ENCODE results near the gene GJA3.

The GJA3 gene

DNA sequence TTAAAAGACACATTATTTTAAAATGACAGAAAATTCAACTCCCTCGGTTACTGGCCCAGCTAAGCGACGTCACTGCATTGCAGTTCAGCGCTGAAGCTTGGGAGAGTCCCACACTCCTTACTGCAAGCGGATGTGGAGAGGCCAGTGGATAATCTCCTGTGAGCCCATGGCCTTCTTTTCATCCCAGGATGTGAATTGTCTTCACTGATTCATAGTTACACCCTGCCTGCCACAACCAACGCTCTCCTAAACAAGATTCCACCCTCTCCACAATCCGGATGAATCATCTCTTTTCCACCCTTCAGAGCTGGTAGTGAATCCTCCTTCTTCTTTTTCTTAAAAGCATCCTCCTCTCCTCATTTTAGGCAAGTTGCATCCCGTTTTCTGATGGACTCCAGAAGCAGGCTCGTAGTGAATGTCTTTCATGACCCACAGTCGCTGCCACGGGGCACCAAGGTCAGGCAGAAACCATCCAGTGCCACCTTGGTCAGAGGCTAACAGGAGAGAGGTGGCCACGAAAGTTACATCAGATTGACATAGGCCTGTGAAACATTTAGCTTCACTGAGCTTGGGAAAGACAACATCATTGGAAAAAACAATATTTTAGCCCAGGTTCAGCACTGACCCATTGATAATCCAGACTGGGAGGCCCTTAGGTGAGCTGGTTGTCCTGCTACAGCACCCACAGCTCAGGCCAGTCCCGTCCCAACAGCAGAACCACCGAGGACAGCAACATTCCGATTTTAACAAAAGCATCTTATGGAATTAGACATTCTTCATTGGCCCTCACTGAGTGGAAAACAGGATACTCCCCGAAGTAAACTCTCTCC, 29.8 kb upstream of the GJA3 start:
- no peaks in the 10 kb centered on the region for H3K9me3 Mint-ChIP-seq
- no peak for DNase-seq
- peaks cover 50% of the 10 kb centered on the region for H3K27me3 Mint-ChIP-seq
- no peak overlapping the region for H3K4me3 Mint-ChIP-seq
- H3K27ac Mint-ChIP-seq, result no peak overlapping the region
- H3K36me3 Mint-ChIP-seq (ENCODE audit: low read depth), result no peaks in the 10 kb centered on the region
- H3K4me1 Mint-ChIP-seq (ENCODE audit: low read depth), result peaks cover 20% of the 10 kb centered on the region

DNA sequence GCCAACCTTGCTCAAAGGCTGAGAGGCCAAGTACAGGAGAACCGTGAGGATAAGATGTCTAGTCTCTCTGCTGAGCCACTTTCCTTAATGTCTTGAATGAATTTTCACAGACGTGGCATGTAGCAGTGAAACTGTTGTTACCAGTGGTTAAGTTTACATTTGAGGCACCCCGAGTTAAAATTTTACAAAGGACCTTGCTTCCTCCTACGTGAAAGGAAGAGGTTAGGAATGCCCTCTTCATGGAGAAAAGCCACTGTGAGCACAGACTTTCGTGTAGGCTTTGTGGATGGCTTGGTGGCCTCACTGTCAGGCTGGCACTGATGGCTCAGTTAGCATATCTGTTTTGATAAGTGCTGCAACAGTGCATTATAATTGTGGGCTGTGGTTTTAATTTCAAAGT, 29.2 kb upstream of the GJA3 start:
- no peak for DNase-seq
- peaks cover 44% of the 10 kb centered on the region for H3K27me3 Mint-ChIP-seq
- H3K4me1 Mint-ChIP-seq (ENCODE audit: low read depth), result peaks cover 20% of the 10 kb centered on the region
- H3K36me3 Mint-ChIP-seq (ENCODE audit: low read depth), result no peaks in the 10 kb centered on the region
- H3K9me3 Mint-ChIP-seq, result no peaks in the 10 kb centered on the region
- H3K27ac Mint-ChIP-seq, result no peak overlapping the region
- H3K4me3 Mint-ChIP-seq, result no peak overlapping the region

DNA sequence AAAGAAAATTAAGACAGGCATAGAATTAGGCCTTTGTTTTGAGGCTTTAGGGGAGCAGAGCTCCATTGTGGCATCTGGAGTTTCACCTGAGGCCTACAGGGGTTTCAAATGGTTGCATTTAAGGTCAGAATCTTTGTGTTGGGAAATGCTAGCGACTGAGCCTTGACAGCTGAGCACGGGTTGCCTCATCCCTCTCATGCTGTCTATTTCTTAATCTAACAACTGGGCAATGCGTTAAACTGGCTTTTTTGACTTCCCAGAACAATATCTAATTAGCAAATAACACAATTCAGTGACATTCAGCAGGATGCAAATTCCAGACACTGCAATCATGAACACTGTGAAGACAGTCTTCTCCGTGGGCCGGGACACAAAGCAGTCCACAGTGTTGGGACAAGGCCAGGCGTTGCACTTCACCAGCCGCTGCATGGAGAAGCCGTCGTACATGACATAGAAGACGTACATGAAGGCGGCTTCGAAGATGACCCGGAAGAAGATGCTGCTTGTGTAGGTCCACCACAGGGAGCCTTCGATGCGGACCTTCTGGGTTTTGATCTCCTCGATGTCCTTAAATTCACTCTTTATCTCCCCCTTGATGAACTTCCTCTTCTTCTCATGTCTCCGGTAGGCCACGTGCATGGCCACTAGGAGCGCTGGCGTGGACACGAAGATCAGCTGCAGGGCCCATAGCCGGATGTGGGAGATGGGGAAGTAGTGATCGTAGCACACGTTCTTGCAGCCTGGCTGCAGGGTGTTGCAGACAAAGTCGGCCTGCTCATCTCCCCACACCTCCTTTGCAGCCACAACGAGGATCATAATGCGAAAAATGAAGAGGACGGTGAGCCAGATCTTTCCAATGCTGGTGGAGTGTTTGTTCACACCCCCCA, 28.1 kb upstream of the GJA3 start:
- no peak for DNase-seq
- Mint-ChIP-seq H3K4me3 (no peak overlapping the region), H3K4me1 (ENCODE audit: low read depth) (peaks cover 9% of the 10 kb centered on the region), H3K36me3 (ENCODE audit: low read depth) (no peaks in the 10 kb centered on the region), H3K27me3 (peaks cover 32% of the 10 kb centered on the region), H3K27ac (no peak overlapping the region), H3K9me3 (no peaks in the 10 kb centered on the region)

DNA sequence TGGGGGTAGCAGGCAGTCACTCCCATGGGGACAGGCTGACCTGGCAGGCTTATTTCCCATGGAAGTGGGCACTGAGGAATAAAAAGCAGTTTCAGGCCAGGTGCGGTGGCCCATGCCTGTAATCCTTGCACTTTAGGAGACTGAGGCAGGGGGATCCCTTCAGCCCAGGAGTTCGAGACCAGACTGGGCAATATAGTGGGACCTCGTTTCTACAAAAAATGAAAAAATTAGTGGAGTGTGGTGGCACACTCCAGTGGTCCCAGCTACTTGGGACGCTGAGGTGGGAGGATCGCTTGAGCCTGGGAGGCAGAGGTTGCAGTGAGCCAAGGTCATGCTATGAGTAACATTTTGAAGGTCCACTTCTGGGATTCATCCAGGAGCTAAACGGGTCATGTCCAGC, 25.9 kb upstream of the GJA3 start:
- DNase-seq, result no peak
- Mint-ChIP-seq H3K4me3 (no peak overlapping the region), H3K4me1 (ENCODE audit: low read depth) (peaks cover under 1% of the 10 kb centered on the region), H3K27ac (no peak overlapping the region), H3K36me3 (ENCODE audit: low read depth) (no peaks in the 10 kb centered on the region), H3K9me3 (no peaks in the 10 kb centered on the region), H3K27me3 (peaks cover 23% of the 10 kb centered on the region)

DNA sequence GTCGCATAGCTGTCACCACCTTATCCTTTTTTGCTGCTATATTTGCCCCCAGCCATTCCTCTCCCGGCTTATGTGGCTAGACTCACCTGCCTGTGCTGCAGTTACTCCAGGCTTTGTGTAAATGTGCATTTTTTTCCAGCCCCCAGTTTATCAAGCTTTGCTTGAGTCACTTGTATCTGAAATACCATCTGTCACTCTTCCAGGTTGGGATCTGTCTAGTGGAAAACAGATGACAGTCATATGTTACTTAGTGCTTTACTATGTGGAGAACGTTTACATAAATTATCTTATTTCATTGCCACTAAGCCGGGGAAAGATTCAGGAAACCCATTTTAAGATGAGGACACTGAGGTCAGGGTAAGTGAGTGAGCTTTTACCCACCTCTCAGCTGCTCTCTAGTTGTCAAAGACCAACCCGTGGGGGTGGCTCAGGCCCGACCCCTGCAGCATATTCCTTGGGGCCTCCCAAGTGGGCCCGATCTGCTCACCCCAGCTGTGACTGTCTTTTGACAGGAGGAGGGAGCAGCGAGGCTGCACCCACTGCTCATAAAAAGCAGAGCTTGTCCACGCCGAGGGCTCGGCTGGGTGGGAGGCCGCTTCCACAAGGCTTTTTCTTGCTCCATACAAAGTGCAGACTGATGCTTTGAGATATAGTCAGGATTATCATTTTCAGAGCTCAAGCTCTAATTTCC, 24.7 kb upstream of the GJA3 start:
- Mint-ChIP-seq H3K36me3 (ENCODE audit: low read depth) (no peaks in the 10 kb centered on the region), H3K9me3 (no peaks in the 10 kb centered on the region), H3K4me3 (no peak overlapping the region), H3K27me3 (peaks cover 22% of the 10 kb centered on the region), H3K27ac (no peak overlapping the region), H3K4me1 (ENCODE audit: low read depth) (no peaks in the 10 kb centered on the region)
- DNase-seq, result no peak

DNA sequence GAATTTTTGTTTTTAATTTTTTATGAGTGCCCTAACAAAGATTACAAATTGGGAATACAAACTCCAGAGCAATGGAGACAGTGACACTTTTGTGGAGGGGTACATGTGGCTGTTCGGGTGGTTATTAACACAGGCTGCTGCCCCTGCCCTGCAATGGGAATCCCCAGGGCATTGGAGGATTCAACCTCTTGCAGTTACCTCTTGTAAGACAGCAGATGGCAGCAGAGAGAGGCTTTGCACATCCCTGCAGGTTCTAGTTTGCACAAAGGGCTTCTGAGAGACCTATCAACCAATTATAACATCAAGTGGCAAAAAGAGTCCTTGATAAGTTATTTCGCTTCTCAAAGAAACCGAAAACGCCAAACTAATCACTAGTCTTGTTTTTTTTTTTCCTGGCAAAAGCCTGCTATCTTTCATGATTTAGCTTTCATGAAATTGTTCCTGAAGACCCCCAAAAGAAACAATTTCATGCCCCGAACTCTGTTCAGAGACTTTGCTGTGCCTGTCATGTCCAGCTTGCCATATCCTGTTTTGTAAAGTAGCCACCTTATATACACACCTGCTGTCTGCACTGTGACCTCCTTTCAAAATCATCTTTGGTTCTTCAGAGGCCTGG, 21.5 kb upstream of the GJA3 start:
- Mint-ChIP-seq H3K4me3 (no peak overlapping the region), H3K27ac (no peak overlapping the region), H3K27me3 (peaks cover 43% of the 10 kb centered on the region), H3K9me3 (no peaks in the 10 kb centered on the region), H3K36me3 (ENCODE audit: low read depth) (no peaks in the 10 kb centered on the region), H3K4me1 (ENCODE audit: low read depth) (peaks cover 4% of the 10 kb centered on the region)
- peak; percentile 54 for DNase-seq

DNA sequence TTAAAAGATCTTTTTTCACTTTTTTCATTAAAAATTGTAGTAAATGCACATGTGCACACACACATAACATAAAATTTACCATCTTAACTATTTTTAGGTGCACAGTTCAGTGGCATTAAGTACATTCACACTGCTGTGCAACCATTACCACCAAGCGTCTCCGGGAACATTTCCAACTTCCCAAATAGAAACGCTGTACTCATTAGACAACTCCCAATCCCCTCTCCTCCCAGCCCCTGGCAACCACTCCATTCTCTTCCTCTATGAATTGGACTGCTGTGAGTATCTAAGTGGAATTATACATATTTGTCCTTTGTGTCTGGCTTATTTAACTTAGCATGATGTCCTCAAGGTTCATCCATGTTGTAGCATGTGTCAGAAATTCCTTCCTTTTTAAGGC, 20.3 kb upstream of the GJA3 start:
- Mint-ChIP-seq H3K36me3 (ENCODE audit: low read depth) (no peaks in the 10 kb centered on the region), H3K27me3 (peaks cover 53% of the 10 kb centered on the region), H3K9me3 (no peaks in the 10 kb centered on the region)

DNA sequence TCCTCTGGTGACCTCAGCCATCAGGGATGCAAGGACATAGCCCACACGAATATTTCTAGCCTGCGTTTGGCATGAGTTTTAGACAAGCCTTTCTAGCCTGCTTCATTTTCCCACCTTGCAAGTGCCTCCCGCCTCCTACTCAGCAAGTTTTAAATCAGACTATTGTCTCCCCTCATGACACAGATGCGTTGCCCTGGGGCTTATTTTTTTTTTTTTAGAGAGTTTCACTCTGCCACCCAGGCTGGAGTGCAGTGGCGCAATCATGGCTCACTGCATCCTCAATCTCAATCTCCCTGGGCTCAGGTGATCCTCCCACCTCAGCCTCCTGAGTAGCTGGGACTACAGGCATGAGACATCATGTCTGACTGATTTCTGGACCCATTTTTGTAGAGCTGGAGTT, 17.3 kb upstream of the GJA3 start:
- peaks cover 79% of the 10 kb centered on the region for H3K27me3 Mint-ChIP-seq
- no peaks in the 10 kb centered on the region for H3K36me3 Mint-ChIP-seq (ENCODE audit: low read depth)
- H3K4me1 Mint-ChIP-seq (ENCODE audit: low read depth), result peaks cover 29% of the 10 kb centered on the region
- no peaks in the 10 kb centered on the region for H3K9me3 Mint-ChIP-seq
- no peak overlapping the region for H3K27ac Mint-ChIP-seq
- no peak for DNase-seq
- no peak overlapping the region for H3K4me3 Mint-ChIP-seq

More for the DNA sequence above, 20.3 kb upstream of the GJA3 start:
- Mint-ChIP-seq H3K27ac (no peak overlapping the region), H3K4me1 (ENCODE audit: low read depth) (peaks cover 4% of the 10 kb centered on the region), H3K4me3 (no peak overlapping the region)
- no peak for DNase-seq

DNA sequence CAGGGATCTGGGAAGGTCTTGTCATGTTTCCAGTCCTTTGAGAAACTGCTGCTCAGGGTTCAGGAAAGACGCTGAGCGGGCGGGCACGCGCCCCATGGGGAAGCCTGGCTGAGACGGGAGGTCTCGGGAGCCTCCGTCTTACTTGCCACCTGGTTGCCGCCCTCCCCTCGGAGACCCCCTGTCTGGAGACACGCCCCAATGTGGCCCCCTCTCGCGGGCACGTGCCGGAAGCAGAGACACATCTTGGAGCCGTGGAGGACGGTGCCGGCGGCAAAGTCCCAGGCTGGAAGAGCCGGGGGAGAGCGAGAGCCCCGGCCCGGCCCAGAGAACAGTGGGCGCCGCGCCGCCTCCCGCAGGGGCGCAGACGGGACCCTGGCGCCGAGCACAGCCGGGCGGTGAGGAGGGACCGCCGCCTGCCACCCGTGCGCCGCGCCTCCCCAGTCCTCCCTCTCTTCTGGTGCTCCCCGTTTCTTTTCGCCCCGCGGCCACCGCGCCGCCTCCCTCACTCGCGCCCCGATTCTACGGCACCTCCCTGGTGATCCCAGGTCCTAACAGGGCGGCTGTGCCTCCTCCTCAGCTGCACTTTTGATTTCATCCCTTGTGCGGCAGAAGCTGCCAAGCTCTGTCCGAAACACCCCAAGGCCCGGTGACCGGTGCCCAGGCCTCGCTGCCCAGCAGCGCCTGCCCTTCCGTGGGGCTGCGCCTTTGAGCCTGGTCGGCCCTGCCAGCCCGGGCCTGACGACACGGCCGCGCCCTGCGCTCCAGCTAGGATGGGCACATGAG, 16.4 kb upstream of the GJA3 start:
- H3K27me3 Mint-ChIP-seq, result peaks cover 86% of the 10 kb centered on the region
- H3K4me1 Mint-ChIP-seq (ENCODE audit: low read depth), result peaks cover 36% of the 10 kb centered on the region
- no peak overlapping the region for H3K27ac Mint-ChIP-seq
- H3K9me3 Mint-ChIP-seq, result no peaks in the 10 kb centered on the region
- DNase-seq, result no peak
- H3K4me3 Mint-ChIP-seq, result no peak overlapping the region
- H3K36me3 Mint-ChIP-seq (ENCODE audit: low read depth), result no peaks in the 10 kb centered on the region

DNA sequence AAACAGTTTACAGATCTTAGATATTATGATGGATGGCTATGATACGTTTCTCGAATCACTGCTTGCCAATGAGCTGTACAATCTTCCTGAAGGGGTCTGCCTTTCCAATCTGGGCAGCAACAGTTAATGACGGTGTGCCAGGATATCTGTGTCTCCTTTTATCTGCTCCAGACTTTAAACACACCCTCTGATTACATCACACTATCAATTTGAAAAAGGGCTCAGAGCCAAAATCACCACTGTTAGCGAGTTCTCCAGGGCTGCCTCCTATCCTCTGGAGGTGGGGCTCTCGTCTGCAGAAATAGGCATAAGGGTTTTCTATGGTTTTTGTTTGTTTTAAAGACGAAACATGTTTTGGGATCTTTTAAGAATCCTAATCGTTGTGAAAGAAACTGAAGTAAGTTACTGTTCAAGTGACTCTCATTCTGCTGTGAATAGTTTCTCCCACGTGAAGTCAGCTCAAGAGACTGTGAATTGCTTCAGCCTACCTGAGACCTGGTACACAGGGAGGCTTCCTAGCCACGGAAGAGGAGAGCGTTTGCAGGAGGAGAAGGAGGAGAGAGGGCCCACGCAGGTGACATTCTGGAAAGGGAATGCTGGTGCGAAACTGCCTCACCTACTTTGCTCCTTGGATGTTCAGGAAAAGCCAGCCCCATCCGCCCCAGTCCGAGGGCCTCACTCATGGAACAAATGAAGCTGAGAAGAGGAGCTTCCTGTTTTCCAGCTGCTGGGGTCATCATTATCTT, 15.2 kb upstream of the GJA3 start:
- Mint-ChIP-seq H3K36me3 (ENCODE audit: low read depth) (no peaks in the 10 kb centered on the region), H3K4me3 (no peak overlapping the region), H3K27me3 (peaks cover 84% of the 10 kb centered on the region), H3K9me3 (no peaks in the 10 kb centered on the region), H3K4me1 (ENCODE audit: low read depth) (peaks cover 36% of the 10 kb centered on the region), H3K27ac (no peak overlapping the region)
- DNase-seq, result no peak

DNA sequence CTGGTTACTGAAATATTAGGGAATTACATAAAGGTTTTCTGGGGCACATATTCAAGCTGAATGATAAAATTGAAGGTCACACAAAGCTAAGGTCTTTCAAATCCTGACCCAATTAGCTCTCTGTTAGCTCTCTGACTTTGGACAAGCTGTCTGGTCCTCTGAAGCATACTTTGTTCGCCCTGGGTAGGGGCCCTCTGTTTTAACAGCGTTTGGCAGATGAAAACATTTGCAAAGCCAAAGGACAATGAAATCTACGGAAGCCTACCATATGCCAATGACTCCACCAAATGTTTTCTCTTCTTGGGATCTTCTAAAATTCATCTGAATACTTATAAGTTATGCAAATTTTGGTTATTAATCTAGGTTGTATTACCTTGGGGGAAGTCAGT, 14.5 kb upstream of the GJA3 start:
- Mint-ChIP-seq H3K4me3 (no peak overlapping the region), H3K27me3 (peaks cover 84% of the 10 kb centered on the region), H3K36me3 (ENCODE audit: low read depth) (no peaks in the 10 kb centered on the region), H3K27ac (no peak overlapping the region), H3K4me1 (ENCODE audit: low read depth) (peaks cover 36% of the 10 kb centered on the region), H3K9me3 (no peaks in the 10 kb centered on the region)
- DNase-seq, result no peak

DNA sequence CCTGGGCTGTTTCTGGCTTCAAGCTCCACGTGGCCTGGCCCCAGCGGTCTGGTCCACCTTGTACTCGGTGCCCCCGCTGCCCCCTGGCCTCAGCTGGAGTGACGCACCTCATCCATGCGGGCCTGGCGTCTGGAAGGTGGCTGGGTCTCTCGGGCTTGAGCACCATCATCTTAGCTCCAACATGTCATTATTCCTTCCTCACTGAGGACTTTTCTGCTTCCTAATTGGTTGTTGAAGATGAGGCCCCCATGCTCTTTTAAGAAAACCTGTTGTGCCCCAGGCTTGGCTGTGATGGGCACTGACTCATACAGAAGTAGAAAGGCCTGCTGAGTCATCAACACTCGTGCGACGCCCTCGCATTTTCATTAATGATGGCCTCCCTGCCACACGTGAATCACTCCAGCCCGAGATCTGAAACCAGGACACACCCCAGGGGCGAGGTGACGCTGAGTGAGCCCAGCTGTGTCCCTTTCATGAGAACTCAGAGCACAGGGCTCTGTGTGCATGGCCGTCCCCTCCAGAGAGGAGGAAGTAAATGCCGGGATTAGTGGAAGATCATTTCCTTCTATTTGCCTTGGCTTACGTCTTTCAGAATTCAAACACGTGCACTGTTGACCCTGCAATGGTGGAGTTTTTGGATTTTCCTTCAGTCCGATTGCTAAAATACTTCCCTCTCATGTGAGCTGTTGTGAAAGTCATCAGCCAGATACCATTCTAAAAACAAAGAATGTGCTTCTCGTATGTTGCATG, 14.0 kb upstream of the GJA3 start:
- peak overlapping the region; percentile 30 for H3K4me3 Mint-ChIP-seq
- peaks cover 36% of the 10 kb centered on the region for H3K4me1 Mint-ChIP-seq (ENCODE audit: low read depth)
- H3K9me3 Mint-ChIP-seq, result no peaks in the 10 kb centered on the region
- H3K36me3 Mint-ChIP-seq (ENCODE audit: low read depth), result no peaks in the 10 kb centered on the region
- peak overlapping the region; percentile 8 for H3K27ac Mint-ChIP-seq
- peak; percentile 78 for DNase-seq
- peaks cover 84% of the 10 kb centered on the region for H3K27me3 Mint-ChIP-seq

Data from activated T-cell treated with anti-CD3 and anti-CD28 coated beads, Interleukin-2, amount 50 U/mL, for 24 hours (primary cell).